ENCODE results near the gene ENKD1. TPM values are rescaled to one million over a fixed set of nuclear protein-coding genes. Genes with fewer than 3 reads are reported as not detected.

Gene ENKD1
- total RNA-seq, 6 donors from 2014 or later: 18.2 to 50.3 (median 28.5) TPM

GRCh38 chr16:67664871-67665270 is 1.7 kb downstream of the ENKD1 start:
- no peak for TF ChIP-seq POLR2A (IDR thresholded peaks at IDR 0.05)
- TF ChIP-seq, protein P1, sequence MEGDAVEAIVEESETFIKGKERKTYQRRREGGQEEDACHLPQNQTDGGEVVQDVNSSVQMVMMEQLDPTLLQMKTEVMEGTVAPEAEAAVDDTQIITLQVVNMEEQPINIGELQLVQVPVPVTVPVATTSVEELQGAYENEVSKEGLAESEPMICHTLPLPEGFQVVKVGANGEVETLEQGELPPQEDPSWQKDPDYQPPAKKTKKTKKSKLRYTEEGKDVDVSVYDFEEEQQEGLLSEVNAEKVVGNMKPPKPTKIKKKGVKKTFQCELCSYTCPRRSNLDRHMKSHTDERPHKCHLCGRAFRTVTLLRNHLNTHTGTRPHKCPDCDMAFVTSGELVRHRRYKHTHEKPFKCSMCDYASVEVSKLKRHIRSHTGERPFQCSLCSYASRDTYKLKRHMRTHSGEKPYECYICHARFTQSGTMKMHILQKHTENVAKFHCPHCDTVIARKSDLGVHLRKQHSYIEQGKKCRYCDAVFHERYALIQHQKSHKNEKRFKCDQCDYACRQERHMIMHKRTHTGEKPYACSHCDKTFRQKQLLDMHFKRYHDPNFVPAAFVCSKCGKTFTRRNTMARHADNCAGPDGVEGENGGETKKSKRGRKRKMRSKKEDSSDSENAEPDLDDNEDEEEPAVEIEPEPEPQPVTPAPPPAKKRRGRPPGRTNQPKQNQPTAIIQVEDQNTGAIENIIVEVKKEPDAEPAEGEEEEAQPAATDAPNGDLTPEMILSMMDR (IDR thresholded peaks at IDR 0.05): no peak
- no peak for TF ChIP-seq EP300 (IDR thresholded peaks at IDR 0.05)
- TF ChIP-seq POLR2AphosphoS5 (IDR thresholded peaks at IDR 0.05): no peak
- peaks cover 0 to 21% (median 11%) of the 10 kb centered on the region in 4 donors for H3K36me3 ChIP-seq
- 96 to 97% methylated on average over 7 of the region's 7 CpGs for WGBS, 2 donors
- H3K27me3 ChIP-seq: no peaks in the 10 kb centered on the region
- ATAC-seq (ENCODE audit: low FRiP score in 2 of 2) (no peak), DNase-seq (peak in 1 of 2 donors; percentile 40)
- peaks cover 32 to 43% (median 36%) of the 10 kb centered on the region in 4 donors for H3K4me1 ChIP-seq
- no peak overlapping the region for H3K4me3 ChIP-seq
- no peak overlapping the region for H3K27ac ChIP-seq
- no peaks in the 10 kb centered on the region for H3K9me3 ChIP-seq

DNA sequence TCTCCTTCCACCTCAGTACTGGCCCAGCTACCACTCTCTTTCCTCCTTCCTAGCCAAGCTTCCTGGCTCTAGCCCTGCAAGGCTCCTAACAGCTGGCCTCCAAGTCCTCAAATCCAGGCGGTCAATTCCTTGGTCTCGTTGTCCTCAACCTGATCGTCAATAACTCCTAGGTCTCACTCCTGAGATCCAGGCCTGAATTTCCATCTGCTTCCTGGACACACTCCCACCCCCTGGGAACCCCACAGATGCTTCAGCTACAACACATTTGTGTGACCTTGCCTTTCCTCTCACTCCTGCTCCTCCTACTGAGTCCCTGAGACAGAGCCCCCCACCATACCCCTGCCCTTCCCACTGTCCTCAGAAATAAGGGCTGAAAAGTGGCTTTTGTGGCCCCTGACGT is 2.3 kb downstream of the ENKD1 start:
- H3K27ac ChIP-seq: no peak overlapping the region
- TF ChIP-seq EP300 (IDR thresholded peaks at IDR 0.05): no peak
- TF ChIP-seq POLR2A (IDR thresholded peaks at IDR 0.05): no peak
- TF ChIP-seq, protein P1 (IDR thresholded peaks at IDR 0.05): no peak
- TF ChIP-seq POLR2AphosphoS5 (IDR thresholded peaks at IDR 0.05): no peak
- no peak overlapping the region for H3K4me3 ChIP-seq
- ATAC-seq (ENCODE audit: low FRiP score in 2 of 2) (no peak), DNase-seq (no peak)
- WGBS, 2 donors: 92 to 95% methylated on average over 4 of the region's 4 CpGs
- H3K4me1 ChIP-seq: peaks cover 37 to 49% (median 40%) of the 10 kb centered on the region in 4 donors
- H3K9me3 ChIP-seq: no peaks in the 10 kb centered on the region
- H3K36me3 ChIP-seq: peaks cover 0 to 21% (median 11%) of the 10 kb centered on the region in 4 donors
- H3K27me3 ChIP-seq: no peaks in the 10 kb centered on the region

- Histone ChIP-seq H3K9me3 (no peaks in the 10 kb centered on the region), H3K27me3 (no peaks in the 10 kb centered on the region), H3K36me3 (peaks cover 0 to 21% (median 11%) of the 10 kb centered on the region in 4 donors), H3K4me3 (no peak overlapping the region), H3K27ac (no peak overlapping the region), H3K4me1 (peaks cover 41 to 53% (median 44%) of the 10 kb centered on the region in 4 donors)
- ATAC-seq (ENCODE audit: low FRiP score in 2 of 2) (no peak), DNase-seq (peak in 1 of 2 donors; percentile 62)
- TF ChIP-seq, protein P1 (IDR thresholded peaks at IDR 0.05): no peak
- no peak for TF ChIP-seq EP300 (IDR thresholded peaks at IDR 0.05)
- no peak for TF ChIP-seq POLR2AphosphoS5 (IDR thresholded peaks at IDR 0.05)
- TF ChIP-seq POLR2A (IDR thresholded peaks at IDR 0.05): no peak
- WGBS, 2 donors: 93 to 96% methylated on average over 6 of the region's 6 CpGs
Measured at GRCh38 chr16:67663877-67664222, 2.7 kb downstream of the ENKD1 start.

DNA sequence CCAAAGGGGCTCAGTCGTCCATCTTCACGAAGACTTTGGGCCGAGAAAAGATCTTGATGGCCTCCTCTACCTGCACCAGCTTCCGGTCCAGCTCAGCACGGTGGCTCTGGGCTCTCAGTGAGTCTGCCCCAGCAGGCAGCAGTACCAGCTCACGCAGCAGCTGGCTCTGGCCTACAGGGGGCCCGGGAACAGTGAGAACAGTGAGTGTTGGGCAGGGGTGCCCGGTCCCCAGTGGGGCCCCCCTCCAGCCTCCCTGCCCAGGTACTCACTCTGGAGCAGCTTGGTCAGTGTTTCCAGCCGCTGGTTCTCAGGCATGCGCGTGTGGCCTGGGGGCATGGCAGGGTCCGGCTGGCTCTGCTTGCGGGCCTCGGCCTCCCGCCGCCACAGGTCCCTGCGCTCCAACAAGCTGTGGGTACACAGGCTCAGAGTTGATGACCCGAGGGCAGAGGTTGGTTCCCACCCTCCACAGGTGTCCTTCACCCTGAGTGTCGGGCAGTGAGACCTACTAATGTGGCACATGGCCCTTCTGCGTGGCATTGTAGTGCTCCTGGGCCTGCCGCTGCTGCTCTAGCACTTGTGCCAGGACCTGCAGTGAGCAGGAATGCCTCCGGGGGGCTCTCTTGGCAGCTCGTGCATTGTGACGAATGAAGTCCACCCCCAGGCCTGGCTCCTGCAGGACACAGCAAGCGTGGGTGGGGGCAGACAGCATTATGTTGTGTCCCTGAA is 3.2 kb downstream of the ENKD1 start:
- peaks cover 41 to 56% (median 43%) of the 10 kb centered on the region in 4 donors for H3K4me1 ChIP-seq
- no peaks in the 10 kb centered on the region for H3K9me3 ChIP-seq
- DNase-seq (peak in 1 of 2 donors; percentile 80), ATAC-seq (ENCODE audit: low FRiP score in 2 of 2) (no peak)
- no peak overlapping the region for H3K27ac ChIP-seq
- WGBS, 2 donors: 87 to 93% methylated on average over 19 to 25 of the region's 25 CpGs
- no peak overlapping the region for H3K4me3 ChIP-seq
- TF ChIP-seq POLR2A (IDR thresholded peaks at IDR 0.05) (no peak), POLR2AphosphoS5 (IDR thresholded peaks at IDR 0.05) (no peak), EP300 (IDR thresholded peaks at IDR 0.05) (no peak)
- TF ChIP-seq, protein P1 (IDR thresholded peaks at IDR 0.05): no peak
- no peaks in the 10 kb centered on the region for H3K27me3 ChIP-seq
- H3K36me3 ChIP-seq: peaks cover 0 to 21% (median 11%) of the 10 kb centered on the region in 4 donors

- ATAC-seq (ENCODE audit: low FRiP score in 2 of 2): no peak
- H3K4me3 ChIP-seq: no peak overlapping the region
- H3K9me3 ChIP-seq: no peaks in the 10 kb centered on the region
- TF ChIP-seq EP300 (IDR thresholded peaks at IDR 0.05): no peak
- TF ChIP-seq, protein P1 (IDR thresholded peaks at IDR 0.05): no peak
- no peak for TF ChIP-seq POLR2AphosphoS5 (IDR thresholded peaks at IDR 0.05)
- TF ChIP-seq POLR2A (IDR thresholded peaks at IDR 0.05): no peak
- no peak for DNase-seq
- H3K27me3 ChIP-seq: no peaks in the 10 kb centered on the region
- H3K4me1 ChIP-seq: peaks cover 34 to 49% (median 36%) of the 10 kb centered on the region in 4 donors
- H3K36me3 ChIP-seq: peaks cover 0 to 27% (median 13%) of the 10 kb centered on the region in 4 donors
- no peak overlapping the region for H3K27ac ChIP-seq
Measured at GRCh38 chr16:67662653-67663010, 3.9 kb downstream of the ENKD1 start.

All from upper lobe of left lung (tissue), 6 donors.